A204.1 (cell line): ENCODE measurements around the gene TBCC.

Source experiments
- FAIRE-seq: peaks from 2 replicates; lab custom pipeline; 2012; peaks lifted over from hg19 to GRCh38; lab: Jason Lieb, UNC

The TBCC gene

GRCh38 chr6:42771741-42772100 lies 25.8 kb upstream of the TBCC start:
- no peak for FAIRE-seq

GRCh38 chr6:42769836-42770235 lies 23.9 kb upstream of the TBCC start:
- FAIRE-seq = no peak

GRCh38 chr6:42769051-42769450 lies 23.1 kb upstream of the TBCC start:
- no peak for FAIRE-seq

GRCh38 chr6:42766163-42766670 lies 20.3 kb upstream of the TBCC start:
- FAIRE-seq = no peak

GRCh38 chr6:42764911-42765648 lies 19.2 kb upstream of the TBCC start:
- no peak for FAIRE-seq

GRCh38 chr6:42762950-42763349 lies 17.0 kb upstream of the TBCC start:
- FAIRE-seq = no peak

GRCh38 chr6:42762426-42762859 lies 16.5 kb upstream of the TBCC start:
- FAIRE-seq = no peak

GRCh38 chr6:42761287-42762067 lies 15.6 kb upstream of the TBCC start:
- no peak for FAIRE-seq

GRCh38 chr6:42758756-42759430 lies 13.0 kb upstream of the TBCC start:
- FAIRE-seq = no peak

GRCh38 chr6:42756722-42757121 lies 10.8 kb upstream of the TBCC start:
- no peak for FAIRE-seq

- FAIRE-seq = no peak
Observed at GRCh38 chr6:42754759-42755158, 8.9 kb upstream of the TBCC start.

GRCh38 chr6:42751055-42751454 lies 5.2 kb upstream of the TBCC start:
- no peak for FAIRE-seq

- no peak for FAIRE-seq
Observed at GRCh38 chr6:42748203-42748898, 2.4 kb upstream of the TBCC start.

GRCh38 chr6:42746463-42747391 lies 824 bp upstream of the TBCC start:
- peak; percentile 70 for FAIRE-seq

- no peak for FAIRE-seq
Observed at GRCh38 chr6:42745083-42745639, 742 bp downstream of the TBCC start.

GRCh38 chr6:42744351-42744893 lies 1.5 kb downstream of the TBCC start:
- no peak for FAIRE-seq

- FAIRE-seq = no peak
Observed at GRCh38 chr6:42742116-42742894, 3.6 kb downstream of the TBCC start.

GRCh38 chr6:42740725-42741124 lies 5.2 kb downstream of the TBCC start:
- no peak for FAIRE-seq

GRCh38 chr6:42735976-42736375 lies 9.9 kb downstream of the TBCC start:
- no peak for FAIRE-seq
